Stimulated activated CD4-positive, alpha-beta T cell treated with anti-CD3 and anti-CD28 coated beads, TNF-alpha, amount 100 ng/mL, for 48 hours (primary cell): ENCODE measurements around the gene CELF4.

Experiments used
- DNase-seq, 3 donors: peaks; one replicate each; pipeline ENCODE4 v3.0.0-alpha.2; 2020; ENCODE audit warnings: low read depth in 3 of 3

Gene CELF4

DNA sequence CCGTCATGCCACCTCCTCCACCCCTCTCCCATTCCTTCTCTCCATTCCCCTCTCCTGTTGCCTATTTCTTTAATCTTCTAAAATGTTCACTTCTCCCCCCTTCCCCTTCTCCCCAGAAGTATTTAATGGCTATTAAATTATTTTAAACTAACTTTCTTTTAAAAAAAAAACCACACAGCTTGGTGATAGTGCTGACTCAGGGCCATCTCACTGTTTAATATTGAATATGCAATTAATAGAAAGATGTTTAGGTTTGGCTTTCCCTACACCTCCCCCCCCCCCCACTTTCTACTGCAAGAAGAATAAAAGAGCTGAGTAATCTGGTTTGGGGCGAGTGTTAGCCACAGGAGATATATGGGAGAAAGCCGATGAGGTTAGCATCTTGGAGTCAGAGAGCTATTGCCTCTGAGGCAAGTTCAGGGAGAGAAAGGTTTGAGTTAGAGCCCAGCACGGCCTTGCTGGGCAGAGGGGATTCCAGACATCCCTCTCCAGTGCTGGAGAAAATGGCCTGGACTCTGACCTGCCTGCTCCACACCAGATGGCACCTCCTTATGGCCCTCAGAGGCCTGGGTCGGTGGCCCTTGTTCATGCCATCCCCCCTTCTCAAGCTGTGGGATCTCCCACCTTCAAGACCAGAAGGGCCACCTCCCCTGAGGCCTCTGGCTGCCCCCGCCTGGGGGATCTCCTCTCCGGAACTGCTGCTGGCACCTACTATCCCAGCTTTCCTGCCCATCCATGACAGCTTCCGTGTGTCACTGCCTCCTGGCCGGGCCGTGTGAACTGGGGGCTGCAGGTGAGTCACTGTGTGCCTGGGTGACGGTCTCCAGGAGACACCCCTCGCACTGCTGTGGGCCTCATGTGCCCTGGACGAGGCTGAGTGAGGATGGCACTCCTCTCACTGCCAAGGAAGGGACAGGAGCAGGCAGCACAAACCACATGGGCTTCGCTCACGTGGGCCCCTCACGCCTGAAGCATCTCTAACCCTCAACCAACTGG lies 246.9 kb downstream of the CELF4 start:
- no peak for DNase-seq

DNA sequence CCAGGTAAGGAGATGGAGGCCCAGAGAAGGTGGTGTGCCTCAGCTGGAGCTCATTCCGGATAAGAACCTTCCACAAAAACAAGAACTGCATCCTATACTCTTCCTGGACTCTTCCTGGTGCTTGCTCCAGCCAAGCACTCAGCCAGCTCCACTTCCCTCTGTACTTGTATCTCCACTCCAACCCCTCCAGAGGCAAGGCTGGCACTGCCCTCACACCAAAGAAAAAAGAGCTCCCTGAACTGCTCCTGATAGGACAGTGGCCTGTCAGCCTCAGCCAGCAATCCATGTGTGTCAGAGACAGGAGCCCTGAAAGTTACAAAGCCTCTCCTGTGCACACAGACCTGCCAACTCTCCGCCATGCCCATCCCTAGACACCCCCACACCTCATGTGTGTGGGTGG lies 248.1 kb downstream of the CELF4 start:
- DNase-seq = no peak

DNA sequence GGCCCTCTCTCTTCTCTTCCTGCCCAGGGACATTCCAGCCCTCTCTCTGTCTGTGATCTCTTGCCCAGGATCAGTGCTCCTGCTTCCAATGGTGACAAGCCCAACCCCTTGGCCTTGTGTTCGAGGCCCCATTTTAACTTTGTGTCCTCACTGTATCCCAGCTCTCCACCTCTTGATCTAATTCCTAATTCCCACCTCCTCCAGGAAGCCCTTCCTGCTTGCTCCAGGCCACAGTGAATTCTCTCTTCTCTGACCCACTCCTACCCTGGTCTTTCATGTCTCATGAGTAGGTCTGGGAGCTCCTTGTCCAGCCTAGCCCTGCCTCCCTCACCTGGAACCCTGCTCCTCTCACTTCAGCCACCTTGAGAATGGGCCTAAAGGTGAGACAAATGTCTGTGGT lies 249.1 kb downstream of the CELF4 start:
- DNase-seq = no peak

DNA sequence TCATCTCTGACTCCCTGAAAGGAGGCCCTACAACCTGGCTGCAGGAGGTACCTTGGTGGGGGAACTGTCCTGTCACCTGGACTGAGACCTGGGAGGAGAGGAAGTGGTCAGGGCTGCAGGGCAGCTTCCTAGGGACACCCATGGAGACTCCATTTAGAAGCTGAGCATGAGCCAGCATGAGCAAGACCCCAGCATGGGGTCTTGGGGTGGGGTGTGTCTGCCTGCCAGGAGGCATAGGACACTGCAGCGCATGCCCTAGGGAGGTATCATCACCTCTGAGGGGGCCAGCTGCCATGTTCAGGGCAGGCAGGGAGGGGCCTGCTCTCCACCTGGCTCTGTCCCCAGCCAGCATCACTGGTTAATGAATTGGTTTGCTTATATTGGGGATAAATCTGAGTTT lies 249.7 kb downstream of the CELF4 start:
- DNase-seq = no peak

DNA sequence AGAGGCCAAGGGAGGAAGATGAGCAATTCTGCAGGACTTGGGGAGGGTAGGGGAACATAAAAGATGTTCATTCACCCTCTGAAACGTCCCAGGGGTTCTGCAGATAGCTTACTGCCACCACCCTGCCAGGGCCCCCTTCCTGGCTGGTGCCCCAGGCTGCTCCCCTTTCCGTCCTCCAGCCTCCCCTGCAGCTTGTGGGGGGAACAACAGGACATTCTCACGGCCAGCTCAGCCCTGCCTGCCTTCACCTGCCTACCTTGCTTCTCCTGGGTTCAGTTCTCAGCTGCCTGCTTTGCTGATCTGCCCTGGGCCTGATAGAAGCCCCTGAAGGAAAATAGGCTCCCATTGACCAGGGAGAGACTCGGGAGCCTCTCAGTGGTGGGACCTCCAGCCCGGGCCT lies 251.1 kb downstream of the CELF4 start:
- DNase-seq = no peak

DNA sequence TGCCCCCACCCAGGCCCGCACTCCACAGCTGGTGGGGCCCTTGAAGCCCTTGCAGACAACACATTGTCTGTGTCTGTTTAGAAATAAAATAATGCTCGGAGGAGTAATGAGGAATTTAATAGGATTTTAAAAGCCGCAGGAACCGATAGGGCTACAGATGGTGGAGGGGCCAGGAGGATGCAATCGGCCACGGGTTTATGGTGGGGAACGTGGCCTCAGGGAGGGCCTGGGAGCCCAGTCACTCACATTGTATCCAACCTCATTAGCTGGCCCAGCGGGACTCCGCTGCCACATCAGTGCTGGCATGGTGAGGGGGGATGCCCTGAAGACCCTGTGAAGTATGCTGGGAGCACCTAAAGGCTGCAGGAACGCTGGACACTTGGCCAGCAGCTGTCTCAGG lies 252.0 kb downstream of the CELF4 start:
- DNase-seq = no peak

DNA sequence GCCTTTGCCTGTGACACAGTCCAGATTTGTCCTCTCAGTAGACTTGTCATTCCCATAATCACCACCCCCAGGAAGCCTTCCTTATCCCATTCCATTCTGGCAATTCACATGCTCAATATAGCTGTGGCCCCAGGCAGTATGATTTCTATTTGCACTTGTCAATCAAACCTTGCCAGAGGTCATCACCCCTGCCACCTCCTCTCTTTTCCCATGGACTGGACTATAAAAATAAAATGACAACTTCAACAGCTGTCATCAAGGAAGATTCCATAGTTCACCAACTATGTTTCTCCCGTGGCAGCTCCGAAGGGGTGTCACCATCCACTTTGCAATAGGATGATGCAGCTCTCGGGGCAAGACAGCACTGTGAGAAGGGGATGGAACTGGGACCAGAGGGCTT lies 255.7 kb downstream of the CELF4 start:
- no peak for DNase-seq

DNA sequence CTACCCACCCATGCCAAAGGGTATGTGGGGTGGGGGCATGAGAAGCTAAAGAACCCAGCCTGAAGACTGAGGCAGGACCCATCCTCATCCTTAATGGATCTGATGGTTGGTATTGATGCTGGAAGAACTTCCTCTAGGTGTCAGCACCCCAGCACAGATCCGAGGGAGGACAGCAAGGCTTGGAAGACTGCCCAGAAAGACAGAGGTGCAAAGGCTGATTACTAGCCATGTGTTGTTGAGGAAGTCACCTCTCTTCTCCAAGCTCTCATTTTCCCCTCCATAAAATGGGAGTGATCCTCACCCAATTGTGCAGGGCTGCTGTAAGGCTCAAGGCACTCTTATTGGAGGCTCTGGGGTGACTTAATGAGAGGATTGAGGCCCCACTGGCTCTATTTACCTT lies 256.5 kb downstream of the CELF4 start:
- no peak for DNase-seq

DNA sequence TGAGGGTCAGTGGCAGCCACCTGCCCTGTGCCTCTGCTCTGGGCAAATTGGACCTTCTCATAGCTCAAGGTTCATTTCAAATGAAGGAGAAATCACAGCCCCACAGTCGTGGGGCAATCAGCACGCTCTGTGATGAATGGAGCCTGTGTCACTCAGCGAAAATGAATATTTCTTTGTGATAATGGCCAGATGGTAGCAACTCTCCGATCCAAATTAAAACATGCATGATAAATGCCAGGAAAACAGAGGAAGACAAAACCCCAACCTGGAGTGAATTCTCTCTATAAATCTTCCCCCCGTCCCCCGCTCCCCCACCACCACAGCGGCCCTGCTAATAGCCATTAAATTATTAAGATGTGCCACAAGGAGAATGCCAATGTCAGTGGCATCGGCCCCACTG lies 258.4 kb downstream of the CELF4 start:
- DNase-seq = no peak

DNA sequence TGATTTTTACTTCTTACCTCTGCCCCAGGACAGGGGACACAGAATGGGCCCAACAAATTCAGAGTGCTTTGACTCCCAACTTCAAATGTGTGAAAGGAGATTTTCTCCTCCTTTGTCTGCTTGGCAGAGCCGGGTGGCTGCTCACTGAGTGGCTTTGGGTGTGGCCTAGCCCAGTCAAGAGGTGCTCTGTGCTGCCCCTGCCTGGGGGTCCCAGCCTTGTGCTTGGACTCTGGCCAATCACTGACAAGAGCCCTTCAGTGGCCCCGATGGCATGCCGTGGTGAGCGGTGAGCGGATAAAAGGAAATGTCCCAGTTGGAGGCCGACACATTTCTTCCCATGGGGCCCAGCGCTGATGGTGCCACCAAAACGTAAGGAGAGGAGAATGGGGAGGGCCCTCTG lies 259.2 kb downstream of the CELF4 start:
- no peak for DNase-seq

DNA sequence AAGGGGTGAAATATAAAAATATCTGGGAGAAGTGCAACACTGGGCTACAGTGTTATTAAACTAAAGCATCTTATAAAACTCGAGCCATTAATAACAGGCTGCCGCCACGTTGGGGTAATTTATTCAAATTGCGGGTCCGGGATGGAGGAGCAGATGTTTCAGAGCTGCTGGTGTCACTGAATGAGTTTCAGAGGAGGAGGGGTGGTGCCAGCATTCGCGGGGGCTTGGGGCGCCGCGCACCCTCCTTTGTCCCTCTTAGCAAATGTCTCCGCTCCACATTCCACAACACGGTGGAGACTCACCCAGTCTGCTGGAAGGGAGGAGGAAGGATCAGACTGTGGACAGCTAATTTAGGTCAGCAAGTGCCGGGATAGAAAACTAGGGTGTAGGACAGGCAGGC lies 260.5 kb downstream of the CELF4 start:
- DNase-seq = no peak

DNA sequence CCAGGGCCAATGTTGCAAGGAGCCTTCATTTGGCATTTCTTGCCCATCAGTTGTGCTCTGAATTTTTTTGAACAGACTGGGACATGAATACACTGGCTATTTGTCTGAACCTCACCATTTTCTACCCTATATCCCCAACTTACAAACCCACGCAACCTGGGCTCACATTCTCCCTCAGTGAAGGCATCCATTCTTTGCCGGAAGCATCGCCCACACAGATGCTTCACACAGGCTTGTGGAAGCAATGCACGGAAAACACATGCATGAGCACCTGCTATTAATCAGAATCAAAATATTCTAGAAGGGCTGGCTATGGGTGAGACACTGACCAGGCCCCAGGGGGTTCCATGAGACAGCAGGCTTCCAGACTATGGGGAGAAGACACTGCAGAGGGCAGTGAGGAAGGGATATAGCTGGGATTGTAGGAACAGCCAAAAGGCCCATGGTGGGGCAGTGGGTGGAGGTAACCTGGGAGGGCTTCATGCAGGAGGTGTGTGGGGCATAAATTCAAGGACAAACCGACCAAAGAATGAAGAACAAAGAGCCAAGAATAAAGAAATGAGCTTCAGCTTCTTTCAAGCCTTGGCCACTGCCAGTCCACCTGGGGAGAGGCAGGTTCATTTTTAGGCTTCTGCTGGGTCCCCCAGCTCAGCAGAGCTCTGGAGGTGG lies 261.5 kb downstream of the CELF4 start:
- DNase-seq = no peak

DNA sequence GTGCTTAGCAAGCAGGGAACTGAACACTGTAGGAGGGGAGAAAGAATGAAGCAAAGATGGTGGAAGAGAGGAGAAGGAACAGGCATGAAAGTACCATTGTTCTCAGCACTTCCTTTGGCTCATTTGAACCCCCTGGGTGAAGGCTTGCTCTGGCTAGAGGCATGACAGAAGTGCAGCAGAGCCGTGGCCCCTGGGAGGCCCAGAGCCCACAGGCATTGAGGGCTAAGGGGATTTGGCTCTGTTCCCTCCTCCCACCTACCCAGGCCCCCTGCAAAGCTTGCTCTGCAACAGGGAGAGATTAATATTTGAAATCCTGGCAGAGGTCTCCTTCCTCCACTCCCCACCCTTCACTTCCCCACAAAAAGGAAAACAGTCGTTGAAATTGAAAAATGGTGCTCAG lies 262.6 kb downstream of the CELF4 start:
- no peak for DNase-seq

DNA sequence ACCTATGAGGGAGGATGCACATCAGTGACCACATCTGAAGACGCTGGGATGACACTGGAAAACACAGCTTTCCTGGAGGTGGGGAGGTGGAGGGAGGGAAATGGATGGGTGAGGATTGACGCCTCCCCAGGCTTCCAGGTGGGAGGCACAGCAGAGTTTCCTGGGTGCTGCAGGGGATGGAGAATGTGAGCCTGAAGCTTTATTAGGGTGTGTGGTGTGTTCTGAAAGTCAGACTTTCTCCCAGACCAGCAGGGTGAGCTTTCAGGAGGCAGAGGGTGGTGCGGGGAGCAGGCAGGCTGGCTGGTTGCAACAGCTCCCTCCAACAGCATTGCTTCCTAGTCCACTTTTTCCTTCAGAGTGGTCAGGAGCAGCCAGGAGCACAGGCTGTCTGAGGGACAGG lies 263.1 kb downstream of the CELF4 start:
- no peak for DNase-seq

DNA sequence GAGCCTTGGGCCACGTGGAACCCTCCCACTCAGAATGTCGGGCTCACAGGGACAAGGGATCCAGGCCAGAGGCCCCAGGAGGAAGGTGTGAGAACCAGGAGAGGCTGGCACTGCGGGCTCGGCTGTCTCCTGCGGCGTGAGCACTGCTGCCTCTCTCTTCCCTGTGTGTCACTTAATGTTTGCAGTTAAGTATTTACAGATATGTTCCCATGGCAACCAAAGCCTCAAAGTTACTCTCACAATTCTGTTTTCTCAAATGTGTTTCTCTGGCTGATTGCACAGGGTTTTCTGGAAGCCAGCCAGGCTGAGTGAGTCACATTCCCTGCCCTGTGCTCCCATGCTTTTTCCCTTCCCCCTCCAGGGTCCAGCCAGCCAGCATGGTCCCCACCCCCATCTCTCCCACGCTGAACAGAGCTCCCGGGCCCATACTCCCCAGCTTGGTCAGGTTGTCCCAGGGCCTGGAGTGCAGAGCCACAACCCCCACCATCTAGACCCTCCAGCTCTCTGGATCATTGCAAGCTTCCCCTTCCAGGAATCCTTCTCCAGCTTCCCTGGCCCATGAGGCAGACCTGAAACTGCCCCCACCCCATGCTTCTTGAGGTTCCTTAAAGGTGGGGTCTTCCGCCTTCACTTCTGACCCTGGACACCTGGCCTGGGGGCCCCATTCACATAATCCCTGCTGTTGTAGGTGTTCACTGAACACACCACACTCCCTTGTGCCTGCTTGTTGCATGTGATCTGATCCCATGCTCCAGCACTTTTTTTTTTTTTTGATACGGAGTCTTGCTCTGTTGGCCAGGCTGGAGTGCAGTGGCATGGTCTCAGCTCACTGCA lies 265.9 kb downstream of the CELF4 start:
- no peak for DNase-seq

DNA sequence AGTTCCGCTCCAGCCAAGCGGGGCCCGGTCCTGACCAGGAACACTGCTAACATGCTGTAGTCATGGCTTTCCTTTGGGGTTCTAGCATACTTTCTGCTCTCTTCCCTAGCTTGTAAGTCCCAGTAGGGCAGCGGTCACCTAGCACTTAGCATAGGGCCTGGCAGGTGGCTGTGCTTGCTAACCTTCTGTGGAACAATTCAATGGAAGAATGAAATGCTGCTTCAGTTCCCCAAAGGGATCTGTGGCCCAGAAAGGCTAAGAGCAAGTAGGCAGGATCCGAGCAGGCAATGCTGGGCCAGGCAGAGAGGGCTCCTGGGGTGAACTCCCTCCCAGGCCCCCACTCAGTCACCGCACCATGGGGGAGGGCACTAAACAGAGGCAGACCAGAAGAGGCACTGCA lies 266.8 kb downstream of the CELF4 start:
- DNase-seq = no peak

DNA sequence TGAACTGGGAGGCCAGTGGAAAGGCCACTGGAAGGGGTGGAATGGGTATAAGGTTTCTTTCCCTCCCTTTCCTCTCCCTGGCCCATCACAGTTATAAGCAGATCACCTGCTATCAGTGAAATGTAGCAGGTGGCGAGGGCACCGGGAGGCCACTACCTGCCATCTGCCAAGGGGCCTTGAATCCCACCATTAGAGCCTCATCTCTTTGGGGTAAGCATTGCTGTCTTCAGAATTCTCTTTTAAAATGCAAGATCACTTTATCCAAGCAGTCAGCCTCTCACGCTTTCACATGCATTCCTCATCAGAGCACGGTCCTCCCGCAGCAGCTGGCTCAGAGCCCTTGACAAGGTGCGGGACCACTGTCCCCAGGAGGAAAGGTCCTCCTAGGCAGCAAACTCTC lies 268.5 kb downstream of the CELF4 start:
- no peak for DNase-seq

DNA sequence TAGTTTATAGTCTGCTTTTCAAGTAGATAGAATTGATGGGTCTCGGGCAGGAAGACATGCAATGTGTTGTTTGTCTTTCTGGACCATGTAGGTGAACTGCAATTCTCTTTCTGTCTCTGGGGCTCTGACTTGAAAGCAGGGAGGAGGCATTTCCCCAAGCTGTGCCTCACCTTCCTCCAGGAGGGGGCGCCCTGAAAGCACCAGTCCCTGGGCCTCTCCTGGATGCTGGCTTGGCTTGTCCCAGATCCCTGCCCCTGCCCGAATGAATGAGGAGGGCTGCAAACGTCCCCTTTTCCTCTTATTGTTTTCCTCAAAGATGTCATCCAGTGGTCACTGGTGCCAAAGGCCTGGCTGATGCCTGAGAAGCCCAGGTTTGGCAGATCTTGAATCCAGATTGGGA lies 270.6 kb downstream of the CELF4 start:
- peak in 1 of 3 donors; percentile 6 for DNase-seq

DNA sequence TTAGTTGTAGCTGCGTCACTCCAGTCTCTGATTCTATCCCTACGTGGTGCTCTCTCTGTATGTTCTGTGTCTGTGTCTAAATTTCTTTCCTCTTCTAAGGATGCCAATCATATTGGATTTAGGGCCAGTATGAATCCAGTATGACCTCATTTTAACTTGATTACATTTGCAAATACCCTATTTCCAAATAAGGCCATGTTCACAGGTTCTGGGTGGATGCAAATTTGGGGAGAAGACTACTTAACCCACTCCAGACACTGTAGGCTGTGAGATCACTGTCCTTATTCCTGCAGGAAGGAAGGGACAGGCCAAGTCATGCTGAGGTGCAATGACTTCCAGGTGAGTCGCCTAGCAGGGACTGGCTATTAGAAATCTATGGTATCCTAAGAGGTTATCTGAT lies 272.2 kb downstream of the CELF4 start:
- DNase-seq = no peak

DNA sequence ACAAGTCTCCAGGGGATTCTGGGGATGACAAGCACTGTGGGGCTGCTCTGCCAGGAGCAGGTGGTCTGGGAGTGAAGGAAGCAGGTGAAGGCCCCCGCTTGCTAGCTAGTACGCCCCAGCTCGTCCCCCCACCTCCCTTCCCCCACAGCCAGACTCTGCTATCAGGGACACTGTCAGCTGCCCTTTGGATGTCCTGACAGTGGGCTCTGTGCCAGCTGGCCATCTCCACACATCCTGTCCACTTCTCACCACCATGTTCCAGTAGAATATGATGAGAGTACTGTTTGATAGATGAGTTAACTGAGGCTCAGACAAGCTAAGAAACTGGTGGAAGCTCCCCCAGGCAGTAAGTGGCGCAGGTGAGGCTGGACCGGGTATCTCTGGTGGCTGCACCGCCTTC lies 276.2 kb downstream of the CELF4 start:
- no peak for DNase-seq

DNA sequence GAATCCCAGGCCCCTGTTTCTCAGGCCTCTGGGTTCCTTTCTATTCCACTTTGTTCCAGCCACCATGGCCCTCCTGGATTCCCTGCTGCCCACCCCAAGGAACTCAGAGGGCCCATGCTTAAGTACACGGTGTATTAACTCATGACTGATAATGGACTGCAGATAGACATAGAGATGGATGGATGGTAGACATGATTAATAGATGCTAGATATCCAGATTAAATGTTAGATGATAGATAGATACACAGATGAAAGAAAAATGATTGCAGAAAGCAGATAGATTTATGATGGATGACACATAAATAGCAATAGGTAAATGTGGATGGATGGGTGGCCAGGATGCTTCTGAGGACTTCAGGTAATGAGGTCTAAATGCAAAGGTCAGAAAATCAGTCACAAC lies 278.0 kb downstream of the CELF4 start:
- DNase-seq = no peak

DNA sequence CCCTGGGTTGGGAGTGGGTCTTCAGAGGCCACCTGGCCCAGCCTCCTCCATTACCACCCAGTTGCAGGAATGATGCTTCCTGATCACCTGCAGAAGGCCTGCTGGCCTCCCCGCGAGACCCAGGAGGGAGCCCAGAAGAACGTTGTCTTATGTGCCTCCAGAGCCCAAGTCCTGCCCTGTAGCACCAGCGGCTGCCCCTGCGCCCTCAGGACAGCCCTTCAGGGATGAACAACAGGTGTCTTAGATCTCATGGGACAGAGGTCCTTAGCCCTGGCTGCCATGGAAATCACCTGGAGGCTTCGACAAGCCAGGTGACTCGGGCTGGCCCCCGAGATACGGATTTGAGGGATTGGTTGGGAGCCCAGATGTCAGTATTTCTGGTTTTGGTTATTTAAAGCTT lies 278.8 kb downstream of the CELF4 start:
- DNase-seq = no peak
